ENCODE data around the gene SGMS1.

SGMS1 gene

GRCh38 chr10:50635286-50635685, 11.5 kb upstream of the SGMS1 start:
- DNase-seq = no peak

- no peak for DNase-seq
These were observed 10.7 kb upstream of the SGMS1 start for GRCh38 chr10:50634479-50634878.

GRCh38 chr10:50631052-50631451, 7.3 kb upstream of the SGMS1 start:
- DNase-seq = no peak

- no peak for DNase-seq
These were observed 5.9 kb upstream of the SGMS1 start for GRCh38 chr10:50629495-50630122.

- no peak for DNase-seq
These were observed 4.1 kb upstream of the SGMS1 start for GRCh38 chr10:50627896-50628295.

GRCh38 chr10:50627443-50627842, 3.7 kb upstream of the SGMS1 start:
- no peak for DNase-seq

- DNase-seq = no peak
These were observed 1.9 kb upstream of the SGMS1 start for GRCh38 chr10:50625649-50626132.

- peak; percentile 50 to 59 for DNase-seq
These were observed 1.2 kb upstream of the SGMS1 start for GRCh38 chr10:50624866-50625501.

- peak; percentile 94 to 98 for DNase-seq
These were observed 683 bp upstream of the SGMS1 start for GRCh38 chr10:50624413-50624865.

GRCh38 chr10:50622706-50623662, 772 bp downstream of the SGMS1 start:
- DNase-seq = peak; percentile 38 to 39

GRCh38 chr10:50621968-50622705, 1.6 kb downstream of the SGMS1 start:
- DNase-seq = peak; percentile 43 to 75

- DNase-seq = no peak
These were observed 2.9 kb downstream of the SGMS1 start for GRCh38 chr10:50620899-50621298.

GRCh38 chr10:50619882-50620281, 3.9 kb downstream of the SGMS1 start:
- no peak for DNase-seq

- no peak for DNase-seq
These were observed 4.6 kb downstream of the SGMS1 start for GRCh38 chr10:50619166-50619565.

- no peak for DNase-seq
These were observed 5.1 kb downstream of the SGMS1 start for GRCh38 chr10:50618624-50619023.

GRCh38 chr10:50615658-50616057, 8.1 kb downstream of the SGMS1 start:
- DNase-seq = no peak

- DNase-seq = no peak
These were observed 9.2 kb downstream of the SGMS1 start for GRCh38 chr10:50614444-50615137.

GRCh38 chr10:50613726-50614443, 9.9 kb downstream of the SGMS1 start:
- no peak for DNase-seq

- no peak for DNase-seq
These were observed 10.6 kb downstream of the SGMS1 start for GRCh38 chr10:50613150-50613549.

- DNase-seq = no peak
These were observed 13.4 kb downstream of the SGMS1 start for GRCh38 chr10:50610368-50610767.

GRCh38 chr10:50607356-50607925, 16.3 kb downstream of the SGMS1 start:
- DNase-seq = no peak

Data from stimulated activated CD4-positive, alpha-beta T cell treated with anti-CD3 and anti-CD28 coated beads, Interleukin-4, amount 100 ng/mL, for 4 hours (primary cell).